ENCODE measurements around the gene ARFGAP3.
A peak's percentile ranks its signal among the peaks of the same experiment; 100 is the strongest.

ARFGAP3 gene, protein sequence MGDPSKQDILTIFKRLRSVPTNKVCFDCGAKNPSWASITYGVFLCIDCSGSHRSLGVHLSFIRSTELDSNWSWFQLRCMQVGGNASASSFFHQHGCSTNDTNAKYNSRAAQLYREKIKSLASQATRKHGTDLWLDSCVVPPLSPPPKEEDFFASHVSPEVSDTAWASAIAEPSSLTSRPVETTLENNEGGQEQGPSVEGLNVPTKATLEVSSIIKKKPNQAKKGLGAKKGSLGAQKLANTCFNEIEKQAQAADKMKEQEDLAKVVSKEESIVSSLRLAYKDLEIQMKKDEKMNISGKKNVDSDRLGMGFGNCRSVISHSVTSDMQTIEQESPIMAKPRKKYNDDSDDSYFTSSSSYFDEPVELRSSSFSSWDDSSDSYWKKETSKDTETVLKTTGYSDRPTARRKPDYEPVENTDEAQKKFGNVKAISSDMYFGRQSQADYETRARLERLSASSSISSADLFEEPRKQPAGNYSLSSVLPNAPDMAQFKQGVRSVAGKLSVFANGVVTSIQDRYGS

DNA sequence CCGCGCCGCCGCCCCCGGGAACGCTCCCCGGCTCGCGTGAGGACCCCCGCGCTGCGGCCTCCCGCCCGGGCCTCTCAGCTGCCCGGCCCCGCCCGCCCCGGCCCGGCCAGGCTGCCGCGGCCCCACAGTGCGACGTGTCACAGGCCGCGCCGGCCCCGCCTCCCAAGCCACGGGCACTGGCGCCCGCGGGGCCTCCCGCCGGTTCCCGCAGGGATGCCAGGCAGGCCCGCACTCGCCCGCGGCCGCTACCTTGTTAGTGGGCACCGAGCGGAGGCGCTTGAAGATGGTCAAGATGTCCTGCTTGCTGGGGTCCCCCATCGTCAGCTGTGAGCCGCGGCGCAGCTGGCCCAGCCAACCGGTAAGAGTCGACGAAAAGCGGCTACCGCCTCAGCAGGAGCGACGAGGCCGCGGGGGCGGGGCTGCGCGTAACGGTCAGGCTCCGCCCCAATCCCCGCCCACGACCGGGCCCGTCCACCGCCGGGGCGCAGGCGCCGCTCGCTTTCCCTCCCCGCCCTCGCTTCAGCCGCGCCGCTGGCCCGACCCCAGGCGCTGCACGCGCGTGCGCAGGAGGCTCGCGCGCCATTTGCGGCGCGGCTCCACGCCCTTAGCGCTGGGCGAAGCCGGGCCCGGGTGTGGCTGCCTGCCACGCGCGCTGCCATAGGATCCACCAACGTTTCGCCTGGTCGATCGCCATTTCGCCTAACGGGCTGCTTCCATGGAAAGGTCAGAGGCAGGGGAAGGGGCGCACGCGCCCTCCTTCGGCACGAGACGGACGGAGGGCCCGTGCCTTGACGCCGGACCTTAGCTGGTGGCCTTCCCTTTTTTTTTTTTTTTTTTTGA is at the start of gene ARFGAP3:
TSS of gene ARFGAP3 (minus strand) at position 409 of the 840 bp plus-strand sequence. CDS start at position 318, 91 bp downstream.
- TF ChIP-seq ZNF274 (IDR thresholded peaks at IDR 0.05; ENCODE audit: low read depth, low read length) = no peak
- H3K4me3 ChIP-seq (ENCODE audit: low read length) = peak within 1 kb of the TSS; percentile 74

DNA sequence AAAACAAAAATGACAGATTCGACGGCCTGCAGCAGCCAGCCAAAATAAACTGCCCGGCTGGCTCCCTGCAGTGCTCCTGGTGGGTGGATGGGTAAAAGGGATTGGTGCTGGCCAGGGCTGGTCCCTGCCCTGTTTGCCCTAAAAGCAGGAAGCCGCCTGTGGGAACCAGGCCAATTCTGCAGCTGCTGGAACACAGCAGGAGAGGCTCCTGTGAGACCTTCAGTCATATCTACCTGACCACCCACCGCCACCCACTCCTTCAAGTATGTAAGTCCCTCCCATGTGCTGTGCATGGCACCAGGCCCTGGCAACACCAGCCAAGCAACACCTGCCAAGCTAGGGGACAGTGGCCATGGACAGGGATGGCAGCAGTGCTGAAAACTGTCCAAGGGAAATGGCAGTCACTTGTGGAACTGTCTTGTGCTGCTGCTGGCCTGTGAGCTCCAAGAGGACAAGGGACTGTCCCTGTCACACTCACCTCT is 48.7 kb upstream of the ARFGAP3 start:
- H3K4me3 ChIP-seq (ENCODE audit: low read length) = no peak overlapping the region
- no peak for TF ChIP-seq ZNF274 (IDR thresholded peaks at IDR 0.05; ENCODE audit: low read depth, low read length)

- no peak for TF ChIP-seq ZNF274 (IDR thresholded peaks at IDR 0.05; ENCODE audit: low read depth, low read length)
- no peak overlapping the region for H3K4me3 ChIP-seq (ENCODE audit: low read length)
These were observed 48.1 kb upstream of the ARFGAP3 start for GRCh38 chr22:42905217-42905616.

DNA sequence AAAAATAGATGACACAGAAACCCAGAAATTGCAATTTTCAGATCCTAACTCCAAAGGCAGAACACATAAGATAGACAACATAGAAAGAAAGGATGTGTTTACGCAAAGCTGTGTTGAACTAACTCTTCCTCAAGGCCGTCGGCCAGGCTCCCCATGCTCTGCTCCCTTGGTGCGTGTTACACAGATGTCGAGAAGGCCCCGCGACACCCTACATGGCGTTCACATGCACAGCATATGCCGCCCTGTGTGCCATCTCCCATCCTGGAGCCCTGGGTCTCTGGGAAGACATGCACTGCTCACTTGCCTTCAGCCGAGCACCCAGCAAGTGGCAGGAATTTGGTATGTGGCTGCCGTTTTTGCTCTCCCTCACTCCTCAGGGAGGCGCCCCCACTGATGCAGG is 47.0 kb upstream of the ARFGAP3 start:
- TF ChIP-seq ZNF274 (IDR thresholded peaks at IDR 0.05; ENCODE audit: low read depth, low read length) = no peak
- no peak overlapping the region for H3K4me3 ChIP-seq (ENCODE audit: low read length)

DNA sequence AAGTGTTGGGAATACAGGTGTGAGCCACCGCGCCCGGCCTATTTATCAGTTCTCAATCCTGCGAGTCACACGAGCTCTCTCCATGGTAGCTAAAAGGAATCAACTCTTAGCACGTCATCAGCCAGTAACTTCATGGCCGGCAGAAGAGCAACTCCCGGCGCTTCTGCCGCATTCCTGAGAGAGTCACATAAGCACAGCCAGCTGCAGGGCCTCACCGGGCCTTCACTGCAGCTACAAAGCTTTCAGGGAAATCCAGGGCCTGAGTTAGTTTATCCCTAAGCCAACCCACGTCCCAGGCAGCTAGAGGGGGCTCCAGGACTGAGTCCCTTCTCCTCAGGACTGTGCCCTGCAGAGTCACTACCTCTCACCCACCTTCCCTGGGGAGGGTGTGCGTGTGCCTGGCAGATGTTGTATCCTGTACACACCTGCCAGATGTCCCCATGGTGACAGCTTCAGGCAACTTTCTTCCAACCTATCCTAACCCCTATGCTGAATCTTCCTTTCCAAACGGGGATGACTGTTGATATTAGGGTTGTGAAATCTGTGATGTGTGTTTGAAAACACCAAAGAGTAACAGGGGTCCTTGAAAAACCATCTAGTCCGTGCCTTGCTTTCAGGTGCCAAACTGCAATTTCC is 45.9 kb upstream of the ARFGAP3 start:
- H3K4me3 ChIP-seq (ENCODE audit: low read length) = no peak overlapping the region
- no peak for TF ChIP-seq ZNF274 (IDR thresholded peaks at IDR 0.05; ENCODE audit: low read depth, low read length)

GRCh38 chr22:42901790-42902508 is 44.9 kb upstream of the ARFGAP3 start:
- no peak for TF ChIP-seq ZNF274 (IDR thresholded peaks at IDR 0.05; ENCODE audit: low read depth, low read length)
- H3K4me3 ChIP-seq (ENCODE audit: low read length) = no peak overlapping the region

- TF ChIP-seq ZNF274 (IDR thresholded peaks at IDR 0.05; ENCODE audit: low read depth, low read length) = no peak
- H3K4me3 ChIP-seq (ENCODE audit: low read length) = no peak overlapping the region
These were observed 40.9 kb upstream of the ARFGAP3 start for GRCh38 chr22:42897960-42898359.

GRCh38 chr22:42895541-42895981 is 38.5 kb upstream of the ARFGAP3 start:
- H3K4me3 ChIP-seq (ENCODE audit: low read length) = peak overlapping the region; percentile 9; the same call in 1 of the 2 replicates
- TF ChIP-seq ZNF274 (IDR thresholded peaks at IDR 0.05; ENCODE audit: low read depth, low read length) = no peak

DNA sequence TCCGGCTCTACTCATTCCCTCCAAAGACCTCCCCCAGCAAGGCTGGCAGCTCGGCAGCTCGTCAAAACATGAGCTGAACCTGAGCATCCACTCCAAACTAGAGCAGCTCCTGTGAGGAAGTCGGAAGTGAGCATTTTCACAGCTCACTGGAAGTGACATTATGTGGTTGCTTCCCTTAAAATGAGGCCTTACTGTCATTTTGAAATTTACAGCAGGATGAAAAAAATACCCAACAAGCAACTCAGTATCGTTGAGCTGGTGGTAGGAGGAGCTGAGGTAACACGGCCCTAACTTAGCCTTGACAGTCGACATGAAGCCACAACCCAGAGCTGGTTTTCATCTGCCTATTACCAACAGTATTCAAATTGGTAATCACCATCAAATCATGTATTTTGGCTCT is 38.0 kb upstream of the ARFGAP3 start:
- TF ChIP-seq ZNF274 (IDR thresholded peaks at IDR 0.05; ENCODE audit: low read depth, low read length) = no peak
- H3K4me3 ChIP-seq (ENCODE audit: low read length) = no peak overlapping the region; the same call in 1 of the 2 replicates

DNA sequence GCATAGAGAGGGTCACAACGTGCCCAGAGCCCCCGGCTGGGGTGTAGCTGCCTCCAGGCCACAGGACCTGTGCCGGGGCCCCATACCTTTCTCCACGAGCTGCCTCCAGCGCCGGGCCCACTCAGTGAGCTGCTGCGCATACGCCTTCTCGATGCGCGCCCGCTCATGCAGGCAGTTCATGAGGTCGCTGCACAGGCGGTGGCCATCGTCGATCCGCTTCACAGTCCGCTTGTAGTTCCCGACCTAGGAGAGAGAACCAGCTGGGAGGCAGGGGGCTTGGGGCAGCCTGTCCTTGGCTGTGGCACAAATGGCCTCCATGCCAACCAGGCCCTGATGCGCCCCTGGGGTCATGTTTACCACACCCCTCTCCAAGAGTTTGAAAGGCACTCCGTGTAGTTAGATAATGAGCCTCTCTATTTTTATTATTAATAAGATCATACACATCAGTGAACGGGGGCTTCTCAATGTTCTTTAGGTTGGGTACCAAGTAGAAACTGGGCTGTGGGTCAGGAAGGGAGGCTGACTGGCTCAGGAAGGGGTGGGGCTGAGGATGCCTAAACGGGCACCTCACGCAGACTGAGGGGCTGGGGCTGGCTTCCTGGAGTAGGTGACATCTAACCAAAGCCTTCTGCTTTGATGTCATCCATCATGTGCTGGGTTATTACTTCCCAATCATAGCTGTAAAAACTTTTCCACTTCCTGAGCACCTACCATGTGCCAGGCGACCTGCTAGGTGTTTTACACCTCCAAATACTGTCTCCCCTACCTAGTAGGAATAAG is 36.5 kb upstream of the ARFGAP3 start:
- no peak for TF ChIP-seq ZNF274 (IDR thresholded peaks at IDR 0.05; ENCODE audit: low read depth, low read length)
- H3K4me3 ChIP-seq (ENCODE audit: low read length) = no peak overlapping the region

- no peak for TF ChIP-seq ZNF274 (IDR thresholded peaks at IDR 0.05; ENCODE audit: low read depth, low read length)
- H3K4me3 ChIP-seq (ENCODE audit: low read length) = no peak overlapping the region
These were observed 35.7 kb upstream of the ARFGAP3 start for GRCh38 chr22:42892571-42893316.

DNA sequence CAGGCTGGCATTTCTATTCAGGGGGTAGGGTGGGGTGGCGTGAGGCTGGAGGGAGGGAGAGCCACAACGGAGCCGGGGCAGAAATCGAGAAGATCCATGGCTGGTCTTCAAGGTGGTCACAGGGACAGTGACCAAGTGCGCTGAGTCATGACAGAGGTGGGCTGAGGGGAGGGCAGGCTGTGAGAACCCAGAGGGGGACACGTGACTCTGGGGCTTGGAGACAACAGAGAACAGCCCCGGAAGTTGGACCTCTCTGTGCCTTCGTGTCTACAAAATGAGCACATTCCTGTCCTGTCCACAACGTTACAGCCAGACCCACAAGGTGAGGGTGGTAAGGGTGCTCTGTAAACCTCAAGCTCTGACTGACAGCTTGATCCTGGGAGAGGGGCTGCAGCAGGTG is 35.1 kb upstream of the ARFGAP3 start:
- TF ChIP-seq ZNF274 (IDR thresholded peaks at IDR 0.05; ENCODE audit: low read depth, low read length) = no peak
- H3K4me3 ChIP-seq (ENCODE audit: low read length) = no peak overlapping the region
